HG03045 (cell line): Measurements from ENCODE around the gene NSG1.
A peak's percentile ranks its signal among the peaks of the same experiment; 100 is the strongest.
"Not testable (repeated sequence)": the region's sequence is repeated elsewhere in the genome, so short reads cannot be mapped to it uniquely, and the experiment has no call there.

Experiments
- ATAC-seq: cut with Tn5 transposase; IDR thresholded peaks from one replicate; pipeline ENCODE4 v1.9.1; 2021; ENCODE audit warnings: mild to moderate bottlenecking, moderate library complexity; ENCODE audit not compliant: unreplicated experiment

Gene NSG1, protein sequence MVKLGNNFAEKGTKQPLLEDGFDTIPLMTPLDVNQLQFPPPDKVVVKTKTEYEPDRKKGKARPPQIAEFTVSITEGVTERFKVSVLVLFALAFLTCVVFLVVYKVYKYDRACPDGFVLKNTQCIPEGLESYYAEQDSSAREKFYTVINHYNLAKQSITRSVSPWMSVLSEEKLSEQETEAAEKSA

DNA sequence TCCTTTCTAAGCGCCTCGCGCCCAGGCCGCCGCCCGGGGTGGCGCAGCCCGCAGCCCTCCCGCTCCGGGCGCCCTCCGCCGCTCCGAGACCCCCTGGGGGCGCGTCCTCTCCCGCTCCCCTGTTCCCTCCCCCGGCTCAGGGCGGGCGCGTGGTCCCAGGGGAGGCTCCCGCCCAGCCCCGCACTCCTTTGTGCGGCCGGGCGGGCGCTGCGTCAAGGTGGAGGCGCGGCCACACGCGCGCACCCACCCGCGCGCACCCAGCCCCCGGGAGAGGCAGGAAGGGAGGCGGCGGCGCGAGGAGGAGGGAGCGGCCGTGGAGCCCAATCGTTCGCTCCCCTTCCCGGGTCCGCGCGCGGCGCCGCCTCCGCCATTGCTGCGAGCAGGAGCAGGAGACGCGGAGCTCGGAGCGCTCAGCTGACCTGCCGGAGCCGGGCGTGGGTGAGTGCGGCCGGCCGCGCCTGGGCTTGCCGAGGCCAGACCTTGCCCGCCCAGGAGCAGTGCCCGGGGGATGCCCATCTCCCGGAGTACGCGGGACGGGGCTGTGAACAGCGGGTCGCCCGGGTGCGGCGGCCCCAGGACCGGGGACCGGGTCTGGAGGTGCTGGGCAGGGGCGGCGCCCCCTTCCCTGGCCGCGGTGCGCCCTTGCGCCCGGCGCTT, at the start of gene NSG1:
TSS of gene NSG1 (plus strand) at position 367 of the 657 bp plus-strand sequence. CDS start 528 bp downstream, outside the sequence.
- no peak for ATAC-seq

DNA sequence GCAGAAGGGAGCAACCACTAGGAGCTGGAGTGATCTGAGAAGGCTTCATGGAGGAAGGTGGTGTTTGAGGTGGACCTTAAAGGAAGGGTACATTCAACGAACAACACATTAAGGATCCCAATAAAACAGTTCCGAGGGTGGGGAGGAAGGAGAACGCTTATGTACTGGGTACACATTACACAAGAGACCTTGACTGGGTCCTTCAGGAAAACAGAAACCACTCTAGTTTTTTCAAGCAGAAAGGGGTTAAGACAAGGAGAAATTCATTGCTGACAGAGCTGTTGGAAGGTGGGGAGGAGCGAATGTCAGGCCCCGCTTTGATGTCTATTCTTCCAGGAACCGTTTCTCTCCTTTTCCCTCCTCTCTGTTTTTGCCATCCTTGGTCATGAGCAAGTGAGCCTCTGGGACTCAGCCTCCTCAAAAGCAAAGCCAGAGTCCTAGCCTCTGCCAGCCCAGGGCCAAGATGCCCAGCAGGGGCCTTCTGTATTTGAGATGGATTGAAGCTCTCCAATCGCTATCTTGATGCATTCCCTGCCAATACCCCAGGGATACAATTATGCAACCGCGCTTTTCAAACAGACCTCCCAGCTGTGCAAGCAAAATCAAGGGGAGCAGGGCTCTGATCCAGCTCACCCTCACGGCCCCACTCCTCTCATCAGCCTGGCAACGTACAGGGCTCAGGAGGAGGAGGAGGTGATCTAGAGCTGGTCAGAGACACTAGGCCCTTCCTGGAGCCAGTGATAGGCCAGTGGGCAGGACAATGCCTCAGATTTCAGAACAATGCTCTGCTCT, 48.5 kb upstream of the NSG1 start:
- ATAC-seq = no peak

DNA sequence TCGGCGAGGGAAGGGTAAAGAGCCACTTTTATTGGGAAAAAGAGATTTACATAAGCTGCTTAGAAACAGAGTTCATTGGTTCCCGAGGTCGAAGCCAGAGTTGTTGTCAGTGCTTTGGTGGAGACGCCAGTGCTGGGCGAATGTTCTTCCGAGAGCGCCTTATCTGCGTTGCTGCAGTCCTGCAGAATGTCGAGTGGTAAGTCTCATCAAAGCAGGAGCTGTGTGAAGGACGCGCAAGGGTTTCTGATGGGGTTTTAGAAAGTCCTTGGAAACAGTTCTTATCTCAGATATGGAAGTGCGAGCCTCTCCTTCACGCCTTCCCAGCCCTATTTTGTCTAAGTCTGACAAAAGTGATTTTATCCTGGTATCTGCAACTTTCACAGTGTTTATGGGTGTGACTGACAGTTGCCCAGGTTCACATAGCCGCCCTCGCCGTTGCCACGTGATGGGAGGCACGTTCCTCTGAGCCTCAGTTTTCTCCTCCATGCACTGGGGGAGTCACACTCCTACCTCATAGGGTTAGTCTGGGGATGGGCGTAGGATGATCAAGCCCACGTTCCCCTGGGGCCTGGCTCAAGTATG, 47.3 kb upstream of the NSG1 start:
- ATAC-seq = no peak

DNA sequence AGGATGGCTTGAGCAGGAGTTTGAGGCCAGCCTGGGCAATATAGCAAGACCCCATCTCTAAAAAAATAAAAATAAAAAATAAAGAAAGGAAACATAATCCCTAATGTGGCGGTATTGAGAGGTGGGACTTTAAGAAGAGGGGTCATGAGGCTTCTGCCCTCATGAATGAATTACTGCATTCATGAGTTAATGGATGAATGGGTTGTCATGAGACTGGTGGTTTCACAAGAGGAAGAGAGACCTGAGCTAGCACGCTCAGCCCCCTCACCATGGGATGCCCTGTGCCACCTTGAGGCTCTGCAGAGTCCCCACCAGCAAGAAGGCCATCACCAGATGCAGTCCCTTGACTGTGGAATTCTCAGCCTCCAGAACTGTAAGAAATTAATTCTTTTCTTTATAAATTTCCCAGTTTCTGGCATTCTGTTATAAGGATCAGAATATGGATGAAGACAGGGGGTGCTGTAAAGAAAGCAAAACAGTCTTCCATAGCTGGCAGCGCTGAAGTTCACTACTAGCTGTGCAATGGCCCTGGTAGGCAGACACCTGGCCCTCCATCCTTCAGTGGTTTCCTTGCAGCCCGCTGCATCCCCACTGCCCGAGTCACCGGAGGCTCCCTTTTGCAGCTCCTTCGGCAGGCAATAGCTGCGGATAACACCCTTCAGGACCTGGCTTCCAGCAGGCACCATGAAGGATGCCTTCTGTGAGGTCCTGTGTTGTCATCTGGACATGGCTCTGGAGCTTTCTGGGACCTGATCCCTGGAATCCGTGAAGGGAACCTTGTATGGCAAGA, 44.8 kb upstream of the NSG1 start:
- ATAC-seq = no peak

DNA sequence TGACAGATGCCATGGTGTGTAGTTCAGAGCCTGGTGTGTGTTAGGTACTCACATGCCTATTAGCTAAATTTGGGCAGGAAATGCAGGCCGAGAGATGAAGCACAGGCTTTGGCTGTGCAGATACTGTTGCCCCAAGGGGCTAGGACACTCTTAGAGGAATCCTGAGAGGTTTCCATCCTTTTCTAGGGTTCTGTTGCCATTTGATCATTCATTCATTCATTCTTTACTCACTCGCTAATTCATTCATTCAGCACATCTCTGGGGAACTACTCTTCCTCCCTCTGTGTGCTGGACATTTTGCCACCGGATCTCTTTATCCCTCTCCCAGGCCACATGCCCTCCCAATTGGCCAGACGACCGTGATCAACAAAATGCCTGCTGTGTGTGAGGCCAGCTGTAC, 43.9 kb upstream of the NSG1 start:
- ATAC-seq = no peak

DNA sequence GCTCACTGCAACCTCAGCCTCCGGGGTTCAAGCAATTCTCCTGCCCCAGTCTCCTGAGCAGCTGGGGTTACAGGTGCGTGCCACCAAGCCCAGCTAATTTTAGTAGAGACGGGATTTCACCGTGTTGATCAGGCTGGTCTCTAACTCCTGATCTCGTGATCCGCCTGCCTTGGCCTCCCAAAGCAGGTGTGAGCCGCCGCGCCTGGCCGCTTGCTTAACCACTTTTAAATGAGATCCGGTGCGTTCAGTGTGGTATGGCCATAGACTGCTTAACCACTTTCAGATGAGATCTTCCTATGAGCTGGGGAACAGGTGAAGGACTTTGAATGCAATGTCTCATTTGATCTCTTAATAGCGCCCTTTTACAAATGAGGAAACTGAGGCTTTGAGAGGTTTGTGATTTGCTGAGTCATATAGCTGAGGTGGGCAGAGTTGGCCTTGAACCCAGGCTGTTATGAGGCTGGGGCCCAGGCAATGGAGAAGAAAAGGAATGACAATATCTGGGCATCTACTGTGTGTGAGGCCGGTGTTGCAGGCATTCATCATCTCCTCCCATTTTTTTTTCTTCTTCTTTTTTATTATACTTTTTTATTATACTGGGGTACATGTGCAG, 41.9 kb upstream of the NSG1 start:
- ATAC-seq = peak; percentile 68

DNA sequence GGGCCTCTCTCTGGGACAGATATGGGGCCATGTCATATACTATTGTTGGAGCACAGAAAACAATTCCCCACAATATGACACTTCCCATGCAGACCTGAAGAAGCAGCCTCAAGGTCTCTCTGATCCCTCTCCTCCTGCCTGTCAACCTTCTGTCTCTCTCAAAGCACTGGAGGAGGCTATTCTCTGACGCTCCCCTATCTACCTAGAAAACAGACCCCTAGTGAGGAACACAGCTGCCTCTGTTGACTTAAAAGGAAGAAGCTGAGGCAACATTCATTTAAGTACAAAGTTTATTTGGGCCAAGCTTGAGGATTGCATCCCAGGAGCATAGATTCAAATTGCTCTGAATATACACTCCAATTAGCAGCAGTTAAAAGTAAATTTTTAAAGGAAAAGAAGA, 39.3 kb upstream of the NSG1 start:
- no peak for ATAC-seq

DNA sequence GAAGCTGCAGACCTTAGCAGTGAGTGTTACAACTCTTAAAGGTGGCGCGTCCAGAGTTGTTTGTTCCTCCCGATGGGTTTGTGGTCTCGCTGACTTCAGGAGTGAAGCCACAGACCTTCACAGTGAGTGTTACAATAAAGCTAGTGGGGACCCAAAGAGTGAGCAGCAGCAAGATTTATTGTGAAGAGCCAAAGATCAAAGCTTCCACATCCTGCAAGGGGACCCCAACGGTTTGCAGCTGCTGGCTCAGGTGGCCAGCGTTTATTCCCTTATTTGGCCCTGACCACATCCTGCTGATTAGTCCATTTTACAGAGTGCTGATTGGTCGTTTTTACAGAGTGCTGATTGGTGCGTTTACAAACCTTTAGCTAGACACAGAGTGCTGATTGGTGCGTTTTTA, 38.3 kb upstream of the NSG1 start:
- not testable (repeated sequence) for ATAC-seq

DNA sequence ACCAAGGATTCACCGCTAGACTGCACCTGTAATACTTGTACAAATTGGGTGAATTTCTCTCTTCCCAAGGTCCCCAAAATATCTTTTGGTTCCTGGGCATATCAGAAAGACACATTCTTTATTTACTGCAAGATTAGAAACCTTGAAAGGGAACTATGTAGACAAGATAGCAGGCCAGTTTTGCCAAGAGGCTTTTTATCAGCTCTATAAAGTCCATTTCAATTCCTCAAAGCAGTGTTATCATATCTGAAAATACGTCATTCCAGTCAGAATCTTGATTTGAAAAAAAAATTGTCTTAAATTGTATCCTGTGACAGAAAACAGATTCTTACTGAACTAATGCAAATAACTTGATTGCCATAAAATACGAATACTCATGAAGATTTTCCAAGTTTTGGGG, 37.0 kb upstream of the NSG1 start:
- ATAC-seq = no peak

DNA sequence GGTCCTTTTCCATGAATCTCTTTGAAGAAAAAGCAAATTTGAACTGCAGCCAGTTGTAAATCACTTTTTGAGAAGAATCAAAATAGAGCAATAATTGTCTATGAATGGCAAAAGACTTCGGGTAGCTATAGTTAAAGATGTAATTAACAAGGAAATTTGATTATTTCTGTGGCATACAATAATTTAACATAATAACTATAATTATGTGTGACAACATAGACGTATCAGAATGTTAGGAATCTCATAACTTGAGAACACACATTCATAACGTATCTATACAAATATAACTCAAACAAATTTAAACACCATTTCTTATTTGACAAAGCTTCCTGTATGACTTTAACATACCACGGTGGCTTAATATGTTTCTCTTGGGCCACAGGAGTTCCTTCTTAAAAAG, 36.0 kb upstream of the NSG1 start:
- no peak for ATAC-seq

DNA sequence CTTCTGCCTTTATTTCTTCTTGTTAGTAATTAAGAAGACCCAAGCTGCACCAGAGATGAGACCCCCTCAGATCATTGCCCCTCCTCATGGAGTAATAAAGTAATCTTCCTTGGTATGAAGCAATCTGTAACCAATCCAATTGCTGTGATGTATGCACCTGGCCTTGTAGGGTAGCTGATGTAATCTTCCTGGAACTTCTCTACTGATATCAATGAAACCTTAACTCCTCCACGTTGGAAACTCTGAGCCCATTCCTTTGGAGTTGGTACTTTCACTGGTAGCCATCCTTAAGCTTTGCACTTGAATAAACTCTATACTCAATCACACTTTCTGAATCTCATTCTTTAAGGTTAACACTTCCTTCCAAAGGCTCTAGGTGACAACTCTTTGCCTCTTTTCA, 31.6 kb upstream of the NSG1 start:
- ATAC-seq = no peak

DNA sequence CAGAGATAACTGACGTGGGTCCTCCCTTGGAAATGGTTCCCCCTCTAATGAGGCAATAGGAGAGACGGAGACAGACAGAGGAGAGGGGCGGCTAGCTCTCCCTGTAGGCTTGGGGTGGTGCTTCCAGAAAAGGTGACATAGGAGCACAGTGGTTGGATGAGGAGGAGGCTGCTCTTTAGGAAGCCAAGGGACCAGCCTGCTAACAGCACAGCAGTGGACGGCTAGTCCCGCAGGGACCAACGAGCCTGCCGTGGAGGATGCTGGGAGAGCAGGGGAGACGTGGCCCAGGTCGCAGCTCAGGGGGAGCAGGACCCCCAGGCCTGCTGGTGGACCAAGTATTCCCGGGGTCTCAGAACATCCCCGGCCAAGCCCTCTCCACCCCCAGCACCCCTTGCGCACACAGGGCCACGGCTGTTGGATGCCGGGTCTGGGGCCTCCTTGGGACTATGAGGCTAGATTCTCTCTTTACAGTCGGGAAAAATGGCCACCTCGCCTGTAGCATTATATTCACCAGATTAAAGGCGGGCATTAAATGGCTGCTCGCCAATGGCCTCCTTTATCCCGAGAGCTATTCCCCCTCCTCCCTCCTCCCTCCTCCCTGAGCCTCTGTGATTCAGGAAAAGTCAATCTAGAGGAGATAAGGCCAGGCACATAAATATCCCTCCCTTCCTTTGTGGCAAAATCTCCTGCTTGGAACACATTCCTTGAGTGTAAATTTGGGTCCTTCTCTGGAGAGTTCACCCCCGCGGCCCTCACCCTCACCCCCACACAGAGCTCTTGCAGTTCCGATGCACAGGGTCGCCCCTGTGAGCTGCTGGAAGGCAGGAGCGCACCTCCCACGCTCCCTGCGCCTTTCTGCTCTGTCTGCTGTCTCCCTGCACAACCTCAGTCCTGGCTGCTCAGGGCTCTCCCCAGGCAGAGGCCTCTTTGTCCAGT, 30.5 kb upstream of the NSG1 start:
- no peak for ATAC-seq

DNA sequence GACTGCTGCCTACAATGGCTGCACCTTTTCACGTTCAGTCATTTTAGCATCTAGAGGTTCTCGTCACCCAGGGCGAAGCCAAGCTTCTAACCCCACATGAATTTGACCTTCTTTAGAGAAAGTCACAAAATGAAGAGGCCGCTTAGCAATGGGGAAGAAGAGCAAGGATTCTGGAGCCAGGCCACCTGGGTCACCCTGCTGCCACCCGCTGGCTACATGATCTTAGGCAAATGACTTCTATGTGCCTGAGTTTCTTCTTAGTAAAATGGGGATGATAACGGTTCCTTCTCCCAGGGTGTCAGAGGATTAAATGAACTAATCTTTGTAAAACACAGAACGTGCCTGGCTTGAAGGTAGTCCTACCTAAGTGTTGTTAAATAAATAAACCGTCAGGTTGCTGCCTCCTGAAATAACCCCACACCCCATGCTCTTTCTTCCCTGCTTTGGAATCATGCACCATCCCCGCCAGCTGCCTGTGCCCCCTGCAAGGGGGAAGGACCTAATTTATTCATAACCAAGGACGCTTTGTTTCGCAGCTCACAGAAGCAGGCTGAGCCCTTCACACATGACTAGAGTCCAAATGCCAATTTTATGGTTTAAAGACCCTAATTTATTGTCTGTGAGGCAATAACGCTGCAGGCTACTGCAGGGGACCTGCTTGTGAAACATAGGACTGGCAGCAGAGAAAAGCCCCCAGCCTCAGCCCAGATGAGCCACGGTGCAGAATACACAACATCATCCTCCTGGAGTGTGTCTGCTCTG, 28.6 kb upstream of the NSG1 start:
- no peak for ATAC-seq

DNA sequence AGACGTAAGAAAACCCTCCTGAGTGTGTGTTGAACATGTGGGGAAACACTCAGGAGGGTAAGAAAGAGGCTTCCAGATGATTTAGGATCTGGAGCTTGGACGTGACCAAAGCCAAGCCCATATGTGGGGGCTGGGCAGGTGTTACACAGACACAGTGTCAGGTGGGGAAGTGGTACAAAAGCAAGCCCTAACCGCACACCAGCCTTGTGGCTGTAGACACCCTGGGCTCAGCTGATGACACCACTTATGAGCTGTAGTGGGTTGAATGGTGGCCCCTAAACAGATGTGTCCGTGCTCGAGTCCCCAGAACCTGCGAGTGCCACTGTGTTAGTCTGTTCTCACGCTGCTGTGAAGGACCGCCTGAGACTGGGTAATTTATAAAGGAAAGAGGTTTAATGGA, 25.0 kb upstream of the NSG1 start:
- no peak for ATAC-seq

DNA sequence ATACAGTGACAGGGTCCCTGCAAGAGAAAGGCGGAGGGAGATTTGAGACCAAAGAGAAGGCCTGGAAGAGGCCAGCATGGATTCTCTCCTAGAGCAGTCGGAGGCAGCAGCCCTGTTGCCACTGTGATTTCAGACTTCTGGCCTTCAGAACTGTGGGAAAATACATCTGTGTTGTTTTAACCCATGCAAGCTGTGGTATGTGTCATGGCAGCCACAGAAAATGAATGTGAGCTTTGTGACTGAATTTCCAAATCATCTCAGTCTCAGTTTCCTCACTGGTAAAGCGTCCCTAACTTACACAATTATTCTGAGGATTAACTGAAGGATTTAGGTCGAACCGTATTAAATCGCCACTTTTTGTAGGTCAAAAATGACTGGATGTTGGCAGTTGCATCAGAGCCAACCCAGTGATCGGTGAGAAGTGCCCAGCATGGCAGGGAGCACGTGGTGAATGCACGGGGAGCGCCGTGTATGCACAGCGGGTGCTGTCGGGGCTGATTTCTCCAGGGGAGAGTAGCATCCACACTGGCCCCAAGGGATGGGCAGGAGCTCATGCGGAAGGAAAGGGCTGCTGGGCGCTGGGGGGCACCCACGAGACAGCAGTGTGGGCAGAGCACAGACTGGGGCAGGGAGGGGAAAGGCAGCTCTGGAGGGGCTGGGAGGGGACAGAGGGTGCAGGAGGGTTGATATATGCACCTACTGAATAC, 23.8 kb upstream of the NSG1 start:
- no peak for ATAC-seq

DNA sequence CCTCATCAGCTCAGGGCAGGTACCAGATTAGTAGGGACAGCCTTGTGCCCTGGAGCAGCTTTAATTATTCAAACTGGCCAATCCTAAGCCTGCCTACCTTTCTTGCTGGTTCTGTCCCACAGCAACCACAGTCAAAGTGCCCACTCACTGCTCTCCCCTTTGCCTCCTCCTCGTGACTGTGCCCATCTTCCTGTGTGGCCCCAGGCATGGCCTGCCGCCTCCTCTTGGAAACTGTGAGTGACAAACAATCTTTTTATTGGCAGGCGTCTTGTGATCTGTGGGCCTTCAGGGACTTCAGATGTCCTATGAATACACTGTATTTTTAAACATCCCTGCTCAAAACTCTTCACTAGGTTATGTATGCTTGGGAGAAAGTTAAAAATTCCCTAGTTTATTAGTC, 22.8 kb upstream of the NSG1 start:
- no peak for ATAC-seq

DNA sequence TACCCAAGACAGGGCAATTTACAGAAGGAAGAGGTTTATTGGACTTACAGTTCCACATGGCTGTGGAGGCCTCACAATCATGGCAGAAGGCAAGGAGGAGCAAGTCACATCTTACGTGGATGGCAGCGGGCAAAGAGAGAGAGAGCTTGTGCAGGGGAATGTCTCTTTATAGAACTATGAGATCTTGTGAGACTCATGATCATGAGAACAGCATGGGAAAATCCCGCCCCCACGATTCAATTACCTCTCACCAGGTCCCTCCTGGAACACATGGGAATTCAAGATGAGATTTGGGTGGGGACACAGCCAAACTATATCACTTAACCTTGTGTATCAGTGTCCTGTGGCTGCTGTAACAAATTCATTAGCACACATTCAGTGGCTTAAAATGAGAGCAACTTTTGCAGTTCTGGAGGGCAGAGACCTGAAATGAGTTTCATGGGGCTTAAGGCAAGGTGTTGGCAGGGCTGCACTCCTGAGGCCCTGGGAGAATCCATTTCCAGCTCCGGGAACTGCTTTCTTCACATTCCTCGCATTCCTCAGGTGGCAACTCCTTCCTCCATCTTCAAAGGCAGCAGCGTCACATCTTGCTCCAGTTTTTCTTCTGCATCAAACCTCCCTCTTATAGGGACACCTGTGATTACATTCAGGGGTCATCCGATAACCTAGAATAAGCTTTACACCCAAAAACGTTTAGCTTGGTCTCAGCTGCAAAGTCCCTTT, 22.3 kb upstream of the NSG1 start:
- ATAC-seq = no peak
